Subcutaneous abdominal adipose tissue (tissue), 5 donors: Measurements from ENCODE around the gene DHX36.

ENCODE experiments used
- H3K27ac ChIP-seq: one replicate; pipeline ENCODE4 v1.7.0; 2013; ENCODE audit warnings: low read depth, mild to moderate bottlenecking, inconsistent platforms, low read length, moderate library complexity
- H3K27me3 ChIP-seq, 5 donors: one replicate each; pipeline ENCODE4 v1.7.0; 2013; ENCODE audit warnings: low read length in 5 of 5, inconsistent platforms in 1 of 5; ENCODE audit not compliant: control insufficient read depth in 5 of 5, insufficient read depth in 4 of 5
- H3K36me3 ChIP-seq, 5 donors: one replicate each; pipeline ENCODE4 v1.7.0; 2013; ENCODE audit warnings: low read length in 5 of 5; ENCODE audit not compliant: control insufficient read depth in 5 of 5, insufficient read depth in 5 of 5
- H3K4me1 ChIP-seq, 5 donors: one replicate each; pipeline ENCODE4 v1.7.0; 2013; ENCODE audit warnings: low read length in 5 of 5, mild to moderate bottlenecking in 3 of 5, moderate library complexity in 1 of 5; ENCODE audit not compliant: control insufficient read depth in 5 of 5, insufficient read depth in 5 of 5
- H3K4me3 ChIP-seq, 5 donors: one replicate each; pipeline ENCODE4 v1.7.0; 2013; ENCODE audit warnings: low read length in 5 of 5, low read depth in 1 of 5
- H3K9ac ChIP-seq, 5 donors: one replicate each; pipeline ENCODE4 v1.7.0; 2013; ENCODE audit warnings: low read length in 5 of 5, mild to moderate bottlenecking in 4 of 5, moderate library complexity in 3 of 5
- H3K9me3 ChIP-seq, 5 donors: one replicate each; pipeline ENCODE4 v1.7.0; 2013; ENCODE audit warnings: low read length in 5 of 5; ENCODE audit not compliant: control insufficient read depth in 5 of 5
- donor health status: healthy.
- donor health status: healthy.
- donor health status: healthy.
- donor health status: healthy.
- donor health status: healthy.

DHX36 gene

GRCh38 chr3:154323891-154324738, at the start of gene DHX36:
TSS of gene DHX36 (minus strand) at chr3:154324487. CDS start at chr3:154324416, 71 bp downstream.
- Histone ChIP-seq H3K36me3 (no peaks in the 10 kb centered on the region), H3K27ac (peak within 1 kb of the TSS; percentile 89), H3K4me3 (peak within 1 kb of the TSS; percentile 76 to 99 (median 92)), H3K27me3 (no peaks in the 10 kb centered on the region), H3K9me3 (no peaks in the 10 kb centered on the region), H3K4me1 (peaks cover 2 to 33% (median 27%) of the 10 kb centered on the region in 5 donors), H3K9ac (peak within 1 kb of the TSS; percentile 53 to 95 (median 87))

- Histone ChIP-seq H3K36me3 (no peaks in the 10 kb centered on the region), H3K4me1 (no peaks in the 10 kb centered on the region), H3K4me3 (no peak overlapping the region), H3K27me3 (no peaks in the 10 kb centered on the region), H3K9ac (no peak overlapping the region), H3K27ac (no peak overlapping the region), H3K9me3 (peaks cover 0 to 11% (median 9%) of the 10 kb centered on the region in 5 donors)
These were observed 42.9 kb upstream of the DHX36 start for GRCh38 chr3:154367221-154367620.

GRCh38 chr3:154364849-154365248, 40.6 kb upstream of the DHX36 start:
- Histone ChIP-seq H3K9ac (no peak overlapping the region), H3K4me1 (no peaks in the 10 kb centered on the region), H3K4me3 (no peak overlapping the region), H3K9me3 (peaks cover 0 to 11% (median 9%) of the 10 kb centered on the region in 5 donors), H3K27me3 (no peaks in the 10 kb centered on the region), H3K27ac (no peak overlapping the region), H3K36me3 (no peaks in the 10 kb centered on the region)

GRCh38 chr3:154361099-154361498, 36.8 kb upstream of the DHX36 start:
- Histone ChIP-seq H3K9ac (no peak overlapping the region), H3K27me3 (no peaks in the 10 kb centered on the region), H3K36me3 (no peaks in the 10 kb centered on the region), H3K9me3 (peaks cover 0 to 11% (median 9%) of the 10 kb centered on the region in 5 donors), H3K4me3 (no peak overlapping the region), H3K27ac (no peak overlapping the region), H3K4me1 (no peaks in the 10 kb centered on the region)

GRCh38 chr3:154356009-154356408, 31.7 kb upstream of the DHX36 start:
- Histone ChIP-seq H3K9me3 (no peaks in the 10 kb centered on the region), H3K4me3 (no peak overlapping the region), H3K27ac (no peak overlapping the region)

GRCh38 chr3:154349223-154349622, 24.9 kb upstream of the DHX36 start:
- Histone ChIP-seq H3K36me3 (no peaks in the 10 kb centered on the region), H3K9ac (no peak overlapping the region)

More at GRCh38 chr3:154356009-154356408, 31.7 kb upstream of the DHX36 start:
- H3K36me3 ChIP-seq: no peaks in the 10 kb centered on the region
- no peaks in the 10 kb centered on the region for H3K27me3 ChIP-seq
- H3K9ac ChIP-seq: no peak overlapping the region
- H3K4me1 ChIP-seq: no peaks in the 10 kb centered on the region

GRCh38 chr3:154345422-154346122, 21.3 kb upstream of the DHX36 start:
- Histone ChIP-seq H3K4me1 (no peaks in the 10 kb centered on the region), H3K27ac (no peak overlapping the region), H3K36me3 (no peaks in the 10 kb centered on the region), H3K4me3 (no peak overlapping the region), H3K9ac (no peak overlapping the region), H3K9me3 (no peaks in the 10 kb centered on the region), H3K27me3 (peaks cover 0 to 3% (median 0%) of the 10 kb centered on the region in 5 donors)

More at GRCh38 chr3:154349223-154349622, 24.9 kb upstream of the DHX36 start:
- no peaks in the 10 kb centered on the region for H3K4me1 ChIP-seq
- H3K4me3 ChIP-seq: no peak overlapping the region
- H3K27ac ChIP-seq: no peak overlapping the region
- peaks cover 0 to 3% (median 0%) of the 10 kb centered on the region in 5 donors for H3K27me3 ChIP-seq
- no peaks in the 10 kb centered on the region for H3K9me3 ChIP-seq

GRCh38 chr3:154338570-154338969, 14.3 kb upstream of the DHX36 start:
- Histone ChIP-seq H3K9me3 (no peaks in the 10 kb centered on the region), H3K27me3 (peaks cover 0 to 3% (median 0%) of the 10 kb centered on the region in 5 donors), H3K36me3 (no peaks in the 10 kb centered on the region), H3K27ac (no peak overlapping the region), H3K4me3 (no peak overlapping the region), H3K4me1 (no peaks in the 10 kb centered on the region), H3K9ac (no peak overlapping the region)

GRCh38 chr3:154338008-154338407, 13.7 kb upstream of the DHX36 start:
- no peaks in the 10 kb centered on the region for H3K36me3 ChIP-seq
- H3K27ac ChIP-seq: no peak overlapping the region
- H3K9ac ChIP-seq: no peak overlapping the region
- H3K4me3 ChIP-seq: no peak overlapping the region
- peaks cover 0 to 3% (median 0%) of the 10 kb centered on the region in 5 donors for H3K27me3 ChIP-seq
- no peaks in the 10 kb centered on the region for H3K4me1 ChIP-seq
- H3K9me3 ChIP-seq: no peaks in the 10 kb centered on the region

- no peaks in the 10 kb centered on the region for H3K36me3 ChIP-seq
- no peaks in the 10 kb centered on the region for H3K4me1 ChIP-seq
- H3K4me3 ChIP-seq: no peak overlapping the region
- no peaks in the 10 kb centered on the region for H3K9me3 ChIP-seq
- H3K27me3 ChIP-seq: peaks cover 0 to 3% (median 0%) of the 10 kb centered on the region in 5 donors
- no peak overlapping the region for H3K27ac ChIP-seq
- no peak overlapping the region for H3K9ac ChIP-seq
These were observed 10.7 kb upstream of the DHX36 start for GRCh38 chr3:154334973-154335420.
